OCI-LY7 (cell line): ENCODE data around the gene TPD52L1.

Experiments
- EZH2phosphoT487 ChIP-seq: fragments of 200-600 bp; sonication (generic); IDR thresholded peaks from 2 replicates; pipeline ENCODE4 v1.6.1; 2018; ENCODE audit warnings: low read depth, borderline replicate concordance, mild to moderate bottlenecking, mixed run types, antibody characterized with exemption, low read length, moderate library complexity, mixed read lengths
- TF ChIP-seq, protein P1 (sequence below): fragments of 200-600 bp; sonication (generic); conservative IDR thresholded peaks from 2 replicates; pipeline ENCODE4 v1.5.1; 2014; ENCODE audit warnings: mild to moderate bottlenecking, antibody characterized with exemption, low read length, moderate library complexity, mixed read lengths

DNA sequence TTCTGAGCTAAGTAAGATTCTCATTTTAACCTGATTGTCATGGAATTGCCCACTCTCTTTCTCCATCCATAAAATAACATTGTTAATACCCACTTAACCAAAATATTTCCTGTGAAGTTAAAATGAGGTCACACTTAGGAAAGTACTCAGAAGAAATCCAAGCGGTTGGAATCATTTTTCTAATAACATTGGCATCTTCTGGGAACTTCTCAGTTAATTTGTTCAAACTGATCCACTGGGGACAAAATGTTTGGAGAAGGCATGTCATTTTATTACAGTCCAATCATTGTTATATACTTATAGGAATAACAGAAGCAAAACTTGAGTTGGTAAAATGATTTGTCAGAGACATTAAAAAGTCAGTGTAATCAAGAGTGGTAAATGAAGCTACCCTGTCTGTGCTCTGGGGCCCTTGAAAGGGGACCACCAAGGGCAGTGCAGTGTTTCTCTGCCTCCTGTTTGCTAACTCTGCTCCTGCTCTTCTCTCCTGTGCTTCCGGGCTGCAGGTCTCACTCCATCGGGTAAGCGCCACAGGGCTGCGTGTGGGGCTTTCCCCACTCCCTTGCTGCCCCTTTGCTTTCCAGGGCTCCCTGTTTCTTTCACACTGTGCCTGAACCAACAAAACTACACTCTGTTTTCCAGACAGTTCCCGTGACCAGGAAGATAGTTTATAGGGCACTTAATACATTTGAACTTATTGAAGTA is 98.1 kb downstream of the TPD52L1 start:
- TF ChIP-seq, protein P1, sequence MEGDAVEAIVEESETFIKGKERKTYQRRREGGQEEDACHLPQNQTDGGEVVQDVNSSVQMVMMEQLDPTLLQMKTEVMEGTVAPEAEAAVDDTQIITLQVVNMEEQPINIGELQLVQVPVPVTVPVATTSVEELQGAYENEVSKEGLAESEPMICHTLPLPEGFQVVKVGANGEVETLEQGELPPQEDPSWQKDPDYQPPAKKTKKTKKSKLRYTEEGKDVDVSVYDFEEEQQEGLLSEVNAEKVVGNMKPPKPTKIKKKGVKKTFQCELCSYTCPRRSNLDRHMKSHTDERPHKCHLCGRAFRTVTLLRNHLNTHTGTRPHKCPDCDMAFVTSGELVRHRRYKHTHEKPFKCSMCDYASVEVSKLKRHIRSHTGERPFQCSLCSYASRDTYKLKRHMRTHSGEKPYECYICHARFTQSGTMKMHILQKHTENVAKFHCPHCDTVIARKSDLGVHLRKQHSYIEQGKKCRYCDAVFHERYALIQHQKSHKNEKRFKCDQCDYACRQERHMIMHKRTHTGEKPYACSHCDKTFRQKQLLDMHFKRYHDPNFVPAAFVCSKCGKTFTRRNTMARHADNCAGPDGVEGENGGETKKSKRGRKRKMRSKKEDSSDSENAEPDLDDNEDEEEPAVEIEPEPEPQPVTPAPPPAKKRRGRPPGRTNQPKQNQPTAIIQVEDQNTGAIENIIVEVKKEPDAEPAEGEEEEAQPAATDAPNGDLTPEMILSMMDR: no peak
- no peak for TF ChIP-seq EZH2phosphoT487
